ENCODE results near the gene HTRA3. TPM values are rescaled to one million over a fixed set of nuclear protein-coding genes. Genes with fewer than 3 reads are reported as not detected.

The HTRA3 gene
- total RNA-seq, 5 donors from 2014 or later (not counting 1 experiment from before 2014, with no cell fraction given): 0.13 to 0.26 TPM; not detected in 3

GRCh38 chr4:8295471-8295870, 25.9 kb downstream of the HTRA3 start:
- Histone ChIP-seq H3K9me3 (no peaks in the 10 kb centered on the region), H3K4me1 (ENCODE audit: control insufficient read depth in 1 of 2, extremely low read depth in 1 of 2, insufficient read depth in 2 of 2, low read length in 2 of 2) (no peaks in the 10 kb centered on the region), H3K27me3 (replicated peaks in 1 of 2; ENCODE audit: control insufficient read depth in 2 of 2, extremely low read depth in 1 of 2, insufficient read depth in 2 of 2, low read length in 1 of 2) (peaks cover 0 to 15% of the 10 kb centered on the region in 2 experiments), H3K36me3 (ENCODE audit: control insufficient read depth in 2 of 2, extremely low read depth in 1 of 2, insufficient read depth in 1 of 2, low read length in 1 of 2) (no peaks in the 10 kb centered on the region), H3K27ac (ENCODE audit: low read length) (no peak overlapping the region), H3K4me3 (ENCODE audit: control insufficient read depth in 1 of 2, extremely low read depth in 1 of 2, low read length in 1 of 2) (no peak overlapping the region)
- no peak overlapping the region for H3K4me3 Mint-ChIP-seq
- peaks cover 0 to 4% (median under 1%) of the 10 kb centered on the region in 3 donors for H3K9me3 Mint-ChIP-seq
- peaks cover 0 to 3% of the 10 kb centered on the region in 2 donors for H3K27me3 Mint-ChIP-seq
- POLR2A ChIA-PET: no interaction called here
- 79% methylated on average over 5 of the region's 6 CpGs for WGBS (ENCODE audit: insufficient coverage)
- no peaks in the 10 kb centered on the region for H3K4me1 Mint-ChIP-seq
- H3K27ac Mint-ChIP-seq: no peak overlapping the region
- DNase-seq (no peak), ATAC-seq (replicated peaks in 1 of 4) (no peak)
- H3K36me3 Mint-ChIP-seq: no peaks in the 10 kb centered on the region
- CTCF ChIA-PET: no interaction called here

- peaks cover 0 to 3% of the 10 kb centered on the region in 2 donors for H3K27me3 Mint-ChIP-seq
- Histone ChIP-seq H3K27ac (ENCODE audit: low read length) (no peak overlapping the region), H3K4me1 (ENCODE audit: control insufficient read depth in 1 of 2, extremely low read depth in 1 of 2, insufficient read depth in 2 of 2, low read length in 2 of 2) (no peaks in the 10 kb centered on the region), H3K36me3 (ENCODE audit: control insufficient read depth in 2 of 2, extremely low read depth in 1 of 2, insufficient read depth in 1 of 2, low read length in 1 of 2) (no peaks in the 10 kb centered on the region), H3K9me3 (no peaks in the 10 kb centered on the region), H3K4me3 (ENCODE audit: control insufficient read depth in 1 of 2, extremely low read depth in 1 of 2, low read length in 1 of 2) (no peak overlapping the region), H3K27me3 (replicated peaks in 1 of 2; ENCODE audit: control insufficient read depth in 2 of 2, extremely low read depth in 1 of 2, insufficient read depth in 2 of 2, low read length in 1 of 2) (peaks cover 0 to 15% of the 10 kb centered on the region in 2 experiments)
- H3K4me1 Mint-ChIP-seq: no peaks in the 10 kb centered on the region
- H3K9me3 Mint-ChIP-seq: peaks cover 6 to 9% (median 8%) of the 10 kb centered on the region in 3 donors
- H3K27ac Mint-ChIP-seq: no peak overlapping the region
- ATAC-seq (replicated peaks in 1 of 4) (no peak), DNase-seq (no peak)
- no peak overlapping the region for H3K4me3 Mint-ChIP-seq
- POLR2A ChIA-PET: no interaction called here
- CTCF ChIA-PET: no interaction called here
- WGBS (ENCODE audit: insufficient coverage): 13% methylated on average over 1 of the region's 3 CpGs
- H3K36me3 Mint-ChIP-seq: no peaks in the 10 kb centered on the region
Measured at GRCh38 chr4:8296491-8296890, 26.9 kb downstream of the HTRA3 start.

- Histone ChIP-seq H3K36me3 (ENCODE audit: control insufficient read depth in 2 of 2, extremely low read depth in 1 of 2, insufficient read depth in 1 of 2, low read length in 1 of 2) (no peaks in the 10 kb centered on the region), H3K27me3 (replicated peaks in 1 of 2; ENCODE audit: control insufficient read depth in 2 of 2, extremely low read depth in 1 of 2, insufficient read depth in 2 of 2, low read length in 1 of 2) (peaks cover 0 to 20% of the 10 kb centered on the region in 2 experiments), H3K4me1 (ENCODE audit: control insufficient read depth in 1 of 2, extremely low read depth in 1 of 2, insufficient read depth in 2 of 2, low read length in 2 of 2) (no peaks in the 10 kb centered on the region), H3K27ac (ENCODE audit: low read length) (no peak overlapping the region), H3K4me3 (ENCODE audit: control insufficient read depth in 1 of 2, extremely low read depth in 1 of 2, low read length in 1 of 2) (no peak overlapping the region), H3K9me3 (no peaks in the 10 kb centered on the region)
- no peak for DNase-seq
- POLR2A ChIA-PET: no interaction called here
- H3K27ac Mint-ChIP-seq: no peak overlapping the region
- H3K4me3 Mint-ChIP-seq: no peak overlapping the region
- CTCF ChIA-PET: no interaction called here
- H3K4me1 Mint-ChIP-seq: no peaks in the 10 kb centered on the region
- H3K9me3 Mint-ChIP-seq: peaks cover 6 to 9% (median 8%) of the 10 kb centered on the region in 3 donors
- 67% methylated on average over 9 of the region's 9 CpGs for WGBS (ENCODE audit: insufficient coverage)
- H3K36me3 Mint-ChIP-seq: no peaks in the 10 kb centered on the region
- ATAC-seq (replicated peaks in 1 of 4): no peak
- peaks cover 3 to 6% of the 10 kb centered on the region in 2 donors for H3K27me3 Mint-ChIP-seq
Measured at GRCh38 chr4:8297141-8297601, 27.6 kb downstream of the HTRA3 start.

- Mint-ChIP-seq H3K36me3 (no peaks in the 10 kb centered on the region), H3K4me1 (no peaks in the 10 kb centered on the region), H3K4me3 (no peak overlapping the region), H3K27ac (no peak overlapping the region), H3K9me3 (peaks cover 6 to 9% (median 8%) of the 10 kb centered on the region in 3 donors), H3K27me3 (peaks cover 3 to 9% of the 10 kb centered on the region in 2 donors)
- H3K9me3 ChIP-seq: no peaks in the 10 kb centered on the region
- DNase-seq: no peak
- H3K4me1 ChIP-seq (ENCODE audit: control insufficient read depth in 1 of 2, extremely low read depth in 1 of 2, insufficient read depth in 2 of 2, low read length in 2 of 2): no peaks in the 10 kb centered on the region
- H3K27ac ChIP-seq (ENCODE audit: low read length): no peak overlapping the region
- ChIA-PET CTCF (interaction anchor here in 1 of 2 donors (0.5 kb wide), 1 partner anchor 110 kb away, joined by 3 read pairs; no protein-coding TSS in a partner anchor), POLR2A (no interaction called here)
- no peak for ATAC-seq (replicated peaks in 1 of 4)
- no peak overlapping the region for H3K4me3 ChIP-seq (ENCODE audit: control insufficient read depth in 1 of 2, extremely low read depth in 1 of 2, low read length in 1 of 2)
- H3K36me3 ChIP-seq (ENCODE audit: control insufficient read depth in 2 of 2, extremely low read depth in 1 of 2, insufficient read depth in 1 of 2, low read length in 1 of 2): no peaks in the 10 kb centered on the region
- WGBS (ENCODE audit: insufficient coverage): 82% methylated on average over 17 of the region's 20 CpGs
- peaks cover 0 to 26% of the 10 kb centered on the region in 2 experiments for H3K27me3 ChIP-seq (replicated peaks in 1 of 2; ENCODE audit: control insufficient read depth in 2 of 2, extremely low read depth in 1 of 2, insufficient read depth in 2 of 2, low read length in 1 of 2)
Measured at GRCh38 chr4:8297691-8298485, 28.3 kb downstream of the HTRA3 start.

GRCh38 chr4:8300832-8301231, 31.3 kb downstream of the HTRA3 start:
- Histone ChIP-seq H3K27me3 (replicated peaks in 1 of 2; ENCODE audit: control insufficient read depth in 2 of 2, extremely low read depth in 1 of 2, insufficient read depth in 2 of 2, low read length in 1 of 2) (peaks cover 0 to 31% of the 10 kb centered on the region in 2 experiments), H3K4me1 (ENCODE audit: control insufficient read depth in 1 of 2, extremely low read depth in 1 of 2, insufficient read depth in 2 of 2, low read length in 2 of 2) (no peaks in the 10 kb centered on the region), H3K27ac (ENCODE audit: low read length) (no peak overlapping the region), H3K4me3 (ENCODE audit: control insufficient read depth in 1 of 2, extremely low read depth in 1 of 2, low read length in 1 of 2) (no peak overlapping the region), H3K9me3 (no peaks in the 10 kb centered on the region), H3K36me3 (ENCODE audit: control insufficient read depth in 2 of 2, extremely low read depth in 1 of 2, insufficient read depth in 1 of 2, low read length in 1 of 2) (no peaks in the 10 kb centered on the region)
- ATAC-seq (replicated peaks in 1 of 4): no peak
- Mint-ChIP-seq H3K4me1 (no peaks in the 10 kb centered on the region), H3K4me3 (no peak overlapping the region), H3K27me3 (peaks cover 3 to 13% of the 10 kb centered on the region in 2 donors), H3K27ac (no peak overlapping the region), H3K36me3 (no peaks in the 10 kb centered on the region), H3K9me3 (peaks cover 5 to 8% (median 6%) of the 10 kb centered on the region in 3 donors)
- 60% methylated on average over 1 of the region's 1 CpG for WGBS (ENCODE audit: insufficient coverage)
- DNase-seq: no peak
- POLR2A ChIA-PET: no interaction called here
- CTCF ChIA-PET: no interaction called here

- H3K9me3 Mint-ChIP-seq: peaks cover 5 to 8% (median 6%) of the 10 kb centered on the region in 3 donors
- DNase-seq (no peak), ATAC-seq (replicated peaks in 1 of 4) (no peak)
- ChIA-PET POLR2A (no interaction called here), CTCF (no interaction called here)
- H3K27ac Mint-ChIP-seq: no peak overlapping the region
- WGBS (ENCODE audit: insufficient coverage): 93% methylated on average over 19 of the region's 22 CpGs
- H3K36me3 Mint-ChIP-seq: no peaks in the 10 kb centered on the region
- peaks cover 3 to 17% of the 10 kb centered on the region in 2 donors for H3K27me3 Mint-ChIP-seq
- H3K4me3 Mint-ChIP-seq: no peak overlapping the region
- no peaks in the 10 kb centered on the region for H3K4me1 Mint-ChIP-seq
- no peak overlapping the region for H3K27ac ChIP-seq (ENCODE audit: low read length)
- no peaks in the 10 kb centered on the region for H3K4me1 ChIP-seq (ENCODE audit: control insufficient read depth in 1 of 2, extremely low read depth in 1 of 2, insufficient read depth in 2 of 2, low read length in 2 of 2)
- no peaks in the 10 kb centered on the region for H3K9me3 ChIP-seq
- H3K4me3 ChIP-seq (ENCODE audit: control insufficient read depth in 1 of 2, extremely low read depth in 1 of 2, low read length in 1 of 2): no peak overlapping the region
- H3K27me3 ChIP-seq (replicated peaks in 1 of 2; ENCODE audit: control insufficient read depth in 2 of 2, extremely low read depth in 1 of 2, insufficient read depth in 2 of 2, low read length in 1 of 2): peaks cover 0 to 39% of the 10 kb centered on the region in 2 experiments
- H3K36me3 ChIP-seq (ENCODE audit: control insufficient read depth in 2 of 2, extremely low read depth in 1 of 2, insufficient read depth in 1 of 2, low read length in 1 of 2): no peaks in the 10 kb centered on the region
Measured at GRCh38 chr4:8301851-8302730, 32.5 kb downstream of the HTRA3 start.

Data from T-cell (primary cell).